Measurements from ENCODE around the gene CARD18. TPM values are rescaled to one million over a fixed set of nuclear protein-coding genes. Genes with fewer than 3 reads are reported as not detected.

CARD18 gene
- total RNA-seq, 1 donor from 2014 or later: not detected

- no peak overlapping the region for H3K27ac Mint-ChIP-seq (ENCODE audit: unreplicated experiment)
- H3K4me3 Mint-ChIP-seq: no peak overlapping the region
These were observed 40.1 kb upstream of the CARD18 start for GRCh38 chr11:105179542-105180278.

GRCh38 chr11:105177658-105178057, 38.1 kb upstream of the CARD18 start:
- no peak for TF ChIP-seq CTCF (conservative IDR thresholded peaks at IDR 0.05)
- H3K4me3 Mint-ChIP-seq: no peak overlapping the region
- no peaks in the 10 kb centered on the region for H3K27me3 Mint-ChIP-seq (ENCODE audit: low read depth)
- no peaks in the 10 kb centered on the region for H3K36me3 Mint-ChIP-seq (ENCODE audit: low read depth)
- DNase-seq (ENCODE audit: low read depth, low spot score): no peak
- no peaks in the 10 kb centered on the region for H3K4me1 Mint-ChIP-seq
- H3K27ac Mint-ChIP-seq (ENCODE audit: unreplicated experiment): no peak overlapping the region
- H3K9me3 Mint-ChIP-seq: peaks cover 2% of the 10 kb centered on the region

More at GRCh38 chr11:105179542-105180278, 40.1 kb upstream of the CARD18 start:
- H3K9me3 Mint-ChIP-seq: peaks cover 2% of the 10 kb centered on the region
- TF ChIP-seq CTCF (conservative IDR thresholded peaks at IDR 0.05): no peak
- H3K4me1 Mint-ChIP-seq: no peaks in the 10 kb centered on the region
- DNase-seq (ENCODE audit: low read depth, low spot score): no peak
- no peaks in the 10 kb centered on the region for H3K27me3 Mint-ChIP-seq (ENCODE audit: low read depth)
- no peaks in the 10 kb centered on the region for H3K36me3 Mint-ChIP-seq (ENCODE audit: low read depth)

DNA sequence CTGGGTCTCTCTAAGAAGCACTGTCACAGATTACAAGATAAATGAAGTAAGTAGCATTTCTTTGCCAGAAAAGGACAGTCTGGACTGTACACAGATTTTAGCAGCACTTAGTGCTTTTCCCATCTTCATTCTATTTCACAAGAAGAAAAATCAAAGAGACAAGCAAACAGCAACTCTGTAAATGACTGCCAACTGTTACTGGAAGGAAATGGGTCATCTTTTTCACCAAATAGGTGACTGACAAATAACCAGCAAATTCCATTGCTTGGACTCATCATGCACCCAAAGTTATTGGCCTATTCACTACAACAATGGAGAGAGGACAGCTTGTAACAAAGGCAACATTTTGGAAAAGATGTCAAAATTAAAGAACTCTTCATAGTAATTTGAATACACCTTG, 28.9 kb upstream of the CARD18 start:
- H3K4me3 Mint-ChIP-seq: no peak overlapping the region
- H3K36me3 Mint-ChIP-seq (ENCODE audit: low read depth): peaks cover 2% of the 10 kb centered on the region
- peaks cover 10% of the 10 kb centered on the region for H3K9me3 Mint-ChIP-seq
- DNase-seq (ENCODE audit: low read depth, low spot score): no peak
- no peak for TF ChIP-seq CTCF (conservative IDR thresholded peaks at IDR 0.05)
- no peak overlapping the region for H3K27ac Mint-ChIP-seq (ENCODE audit: unreplicated experiment)
- no peaks in the 10 kb centered on the region for H3K4me1 Mint-ChIP-seq
- H3K27me3 Mint-ChIP-seq (ENCODE audit: low read depth): no peaks in the 10 kb centered on the region

- TF ChIP-seq CTCF (conservative IDR thresholded peaks at IDR 0.05): no peak
These were observed 27.7 kb upstream of the CARD18 start for GRCh38 chr11:105167244-105167643.

GRCh38 chr11:105164208-105164607, 24.6 kb upstream of the CARD18 start:
- no peak for TF ChIP-seq CTCF (conservative IDR thresholded peaks at IDR 0.05)
- H3K36me3 Mint-ChIP-seq (ENCODE audit: low read depth): no peaks in the 10 kb centered on the region
- no peaks in the 10 kb centered on the region for H3K4me1 Mint-ChIP-seq
- H3K9me3 Mint-ChIP-seq: peaks cover 8% of the 10 kb centered on the region
- H3K27me3 Mint-ChIP-seq (ENCODE audit: low read depth): no peaks in the 10 kb centered on the region
- no peak overlapping the region for H3K4me3 Mint-ChIP-seq
- no peak for DNase-seq (ENCODE audit: low read depth, low spot score)
- no peak overlapping the region for H3K27ac Mint-ChIP-seq (ENCODE audit: unreplicated experiment)

More at GRCh38 chr11:105167244-105167643, 27.7 kb upstream of the CARD18 start:
- Mint-ChIP-seq H3K27ac (ENCODE audit: unreplicated experiment) (no peak overlapping the region), H3K4me1 (no peaks in the 10 kb centered on the region), H3K4me3 (no peak overlapping the region), H3K9me3 (peaks cover 18% of the 10 kb centered on the region), H3K27me3 (ENCODE audit: low read depth) (no peaks in the 10 kb centered on the region), H3K36me3 (ENCODE audit: low read depth) (peaks cover 2% of the 10 kb centered on the region)
- no peak for DNase-seq (ENCODE audit: low read depth, low spot score)
